Left lung (tissue), 10 donors: ENCODE results near the gene SYNE4. TPM values are rescaled to one million over a fixed set of nuclear protein-coding genes. Genes with fewer than 3 reads are reported as not detected.

Source experiments
- ATAC-seq: fragments of 200-7000 bp; cut with Tn5 transposase; one replicate; pipeline ENCODE4 v1.9.1; 2020; ENCODE audit warnings: moderate library complexity
- DNase-seq, 4 donors: peaks; one replicate each; pipeline ENCODE4 v3.0.0-alpha.2; 2013 to 2020
- H3K27ac ChIP-seq, 2 donors: fragments of 200-600 bp; sonication (generic) in 1 of 2; one replicate each; pipeline versions ENCODE4 v1.5.0 to v1.8.0; 2020 to 2021
- H3K27me3 ChIP-seq, 2 donors: fragments of 200-600 bp; sonication (generic) in 1 of 2; one replicate each; pipeline versions ENCODE4 v1.5.0 to v1.8.0; 2020 to 2021
- H3K36me3 ChIP-seq, 2 donors: fragments of 200-600 bp; sonication (generic) in 1 of 2; one replicate each; pipeline versions ENCODE4 v1.5.0 to v1.8.0; 2020 to 2021
- H3K4me1 ChIP-seq, 2 donors: fragments of 200-600 bp; one replicate each; pipeline ENCODE4 v1.8.0; 2021
- H3K4me3 ChIP-seq, 2 donors: fragments of 200-600 bp; sonication (generic) in 1 of 2; one replicate each; pipeline versions ENCODE4 v1.5.0 to v1.8.0; 2020 to 2021; ENCODE audit warnings: mild to moderate bottlenecking in 1 of 2
- H3K9me3 ChIP-seq, 2 donors: fragments of 200-600 bp; sonication (generic) in 1 of 2; one replicate each; pipeline versions ENCODE4 v1.5.0 to v1.8.0; 2020 to 2021
- CTCF ChIP-seq, 2 donors: fragments of 200-600 bp; sonication (generic) in 1 of 2; IDR thresholded peaks; one replicate each; pipeline versions ENCODE4 v1.5.0 to v1.8.0; 2021; ENCODE audit warnings: antibody characterized with exemption in 2 of 2
- intact Hi-C, 2 donors: fragments of 100-400 bp; cut with DNase I; formaldehyde crosslinking; loops; one replicate each; pipeline versions ENCODE4 v1.11.2 to v1.14.2; 2022
- polyA plus RNA-seq, 6 donors: library from polyadenylated mRNA; unstranded; fragments of 120-200 nt; gene quantifications; one replicate each; pipeline ENCODE4 v1.2.1, GENCODE V29; 2013; ENCODE audit not compliant: insufficient read length in 6 of 6
- total RNA-seq, 2 donors: library from RNA; stranded (reverse); fragmentation: NEBNext Ultra II Directional; extraction: Animal tissue kit (Norgen Biotek cat#: 25700); gene quantifications; one replicate each; pipeline ENCODE4 v1.2.1, GENCODE V29; 2021
- donor health status: DM: no; HTN: yes; CAD: no.
- donor health status: DM: no; HTN: no; CAD: no.

Gene SYNE4
- total and polyA plus RNA-seq, 8 donors = 6.8 to 13.1 (median 8.7) TPM

GRCh38 chr19:35978271-35978670 is 30.3 kb downstream of the SYNE4 start:
- TF ChIP-seq CTCF (IDR thresholded peaks at IDR 0.05) = no peak
- no peak for ATAC-seq
- peaks cover 0 to 75% of the 10 kb centered on the region in 2 donors for H3K27me3 ChIP-seq

GRCh38 chr19:35977446-35978222 is 31.0 kb downstream of the SYNE4 start:
- Histone ChIP-seq H3K4me3 (no peak overlapping the region), H3K9me3 (no peaks in the 10 kb centered on the region), H3K27me3 (peaks cover 0 to 71% of the 10 kb centered on the region in 2 donors), H3K27ac (no peak overlapping the region), H3K36me3 (no peaks in the 10 kb centered on the region), H3K4me1 (no peaks in the 10 kb centered on the region)
- intact Hi-C loops = no loop called here
- DNase-seq (peak in 1 of 4 donors; percentile 49), ATAC-seq (no peak)
- no peak for TF ChIP-seq CTCF (IDR thresholded peaks at IDR 0.05)

More at GRCh38 chr19:35978271-35978670, 30.3 kb downstream of the SYNE4 start:
- no peak overlapping the region for H3K4me3 ChIP-seq
- H3K9me3 ChIP-seq = no peaks in the 10 kb centered on the region
- peak in 1 of 4 donors; percentile 31 for DNase-seq
- intact Hi-C loops = no loop called here
- no peak overlapping the region for H3K27ac ChIP-seq
- no peaks in the 10 kb centered on the region for H3K36me3 ChIP-seq
- no peaks in the 10 kb centered on the region for H3K4me1 ChIP-seq

- no peak for TF ChIP-seq CTCF (IDR thresholded peaks at IDR 0.05)
- H3K4me1 ChIP-seq = no peaks in the 10 kb centered on the region
- no peak overlapping the region for H3K27ac ChIP-seq
- H3K4me3 ChIP-seq = no peak overlapping the region
- no peak for DNase-seq
- no peaks in the 10 kb centered on the region for H3K36me3 ChIP-seq
- ATAC-seq = peak; percentile 52
- no peaks in the 10 kb centered on the region for H3K9me3 ChIP-seq
- H3K27me3 ChIP-seq = peaks cover 0 to 59% of the 10 kb centered on the region in 2 donors
- intact Hi-C loops = no loop called here
Observed at GRCh38 chr19:35975608-35976214, 32.9 kb downstream of the SYNE4 start.

GRCh38 chr19:35973487-35973886 is 35.1 kb downstream of the SYNE4 start:
- intact Hi-C loops = no loop called here
- Histone ChIP-seq H3K9me3 (no peaks in the 10 kb centered on the region), H3K4me1 (no peaks in the 10 kb centered on the region), H3K4me3 (no peak overlapping the region), H3K27me3 (peaks cover 0 to 41% of the 10 kb centered on the region in 2 donors), H3K36me3 (no peaks in the 10 kb centered on the region), H3K27ac (no peak overlapping the region)
- DNase-seq = no peak
- no peak for TF ChIP-seq CTCF (IDR thresholded peaks at IDR 0.05)
- ATAC-seq = no peak

GRCh38 chr19:35966771-35967170 is 41.8 kb downstream of the SYNE4 start:
- DNase-seq = no peak
- Histone ChIP-seq H3K4me3 (no peak overlapping the region), H3K9me3 (no peaks in the 10 kb centered on the region), H3K36me3 (no peaks in the 10 kb centered on the region), H3K27me3 (peaks cover 0 to 34% of the 10 kb centered on the region in 2 donors), H3K27ac (no peak overlapping the region), H3K4me1 (no peaks in the 10 kb centered on the region)
- no peak for TF ChIP-seq CTCF (IDR thresholded peaks at IDR 0.05)
- no peak for ATAC-seq
- intact Hi-C loops = no loop called here
